Measurements from ENCODE around the gene MX1.

The MX1 gene

GRCh38 chr21:41402231-41402630, 23.8 kb upstream of the MX1 start:
- no peaks in the 10 kb centered on the region for H4K20me1 ChIP-seq (ENCODE audit: insufficient read depth, low read length, poor library complexity, severe bottlenecking)
- no peaks in the 10 kb centered on the region for H3K9me2 ChIP-seq (replicated peaks; ENCODE audit: low read depth, low read length)
- H3F3A ChIP-seq (ENCODE audit: low read depth): no peaks in the 10 kb centered on the region
- H3K27me3 ChIP-seq (ENCODE audit: insufficient read depth, low read length, poor library complexity, severe bottlenecking): no peaks in the 10 kb centered on the region
- TF ChIP-seq CTCF (conservative IDR thresholded peaks at IDR 0.05; ENCODE audit: low read length) (no peak), EZH2phosphoT487 (IDR thresholded peaks at IDR 0.05; ENCODE audit: borderline replicate concordance) (no peak)
- H3K9me3 ChIP-seq (ENCODE audit: insufficient read depth, low read depth, low read length): no peaks in the 10 kb centered on the region
- H3K4me2 ChIP-seq (ENCODE audit: low read depth, low read length, poor library complexity, severe bottlenecking): no peak overlapping the region
- H3K79me2 ChIP-seq (ENCODE audit: insufficient read depth, low read length): no peaks in the 10 kb centered on the region
- H3K4me1 ChIP-seq (ENCODE audit: insufficient read depth, low read length, poor library complexity, severe bottlenecking): no peaks in the 10 kb centered on the region
- no peak overlapping the region for H3K4me3 ChIP-seq (ENCODE audit: low read length, poor library complexity, severe bottlenecking)
- H3K9ac ChIP-seq (ENCODE audit: low read depth, low read length, poor library complexity, severe bottlenecking): no peak overlapping the region
- no peak overlapping the region for H2AFZ ChIP-seq (ENCODE audit: low read length)
- peaks cover 71% of the 10 kb centered on the region; the same call in 1 of the 2 replicates for H3K36me3 ChIP-seq (ENCODE audit: insufficient read depth, low read length)

- Histone ChIP-seq H3K9me3 (ENCODE audit: insufficient read depth, low read depth, low read length) (no peaks in the 10 kb centered on the region), H3F3A (ENCODE audit: low read depth) (no peaks in the 10 kb centered on the region), H3K36me3 (ENCODE audit: insufficient read depth, low read length) (peaks cover 65% of the 10 kb centered on the region; the same call in 1 of the 2 replicates), H3K79me2 (ENCODE audit: insufficient read depth, low read length) (no peaks in the 10 kb centered on the region), H3K27me3 (ENCODE audit: insufficient read depth, low read length, poor library complexity, severe bottlenecking) (no peaks in the 10 kb centered on the region), H4K20me1 (ENCODE audit: insufficient read depth, low read length, poor library complexity, severe bottlenecking) (no peaks in the 10 kb centered on the region), H3K4me2 (ENCODE audit: low read depth, low read length, poor library complexity, severe bottlenecking) (no peak overlapping the region), H3K4me3 (ENCODE audit: low read length, poor library complexity, severe bottlenecking) (no peak overlapping the region), H3K9me2 (replicated peaks; ENCODE audit: low read depth, low read length) (no peaks in the 10 kb centered on the region), H2AFZ (ENCODE audit: low read length) (no peak overlapping the region), H3K9ac (ENCODE audit: low read depth, low read length, poor library complexity, severe bottlenecking) (no peak overlapping the region), H3K4me1 (ENCODE audit: insufficient read depth, low read length, poor library complexity, severe bottlenecking) (no peaks in the 10 kb centered on the region)
- no peak for TF ChIP-seq EZH2phosphoT487 (IDR thresholded peaks at IDR 0.05; ENCODE audit: borderline replicate concordance)
- no peak for TF ChIP-seq CTCF (conservative IDR thresholded peaks at IDR 0.05; ENCODE audit: low read length)
Observed at GRCh38 chr21:41402796-41403195, 23.2 kb upstream of the MX1 start.

GRCh38 chr21:41403331-41403730, 22.7 kb upstream of the MX1 start:
- no peaks in the 10 kb centered on the region for H3K4me1 ChIP-seq (ENCODE audit: insufficient read depth, low read length, poor library complexity, severe bottlenecking)

More at GRCh38 chr21:41403331-41403730, 22.7 kb upstream of the MX1 start:
- H3K27me3 ChIP-seq (ENCODE audit: insufficient read depth, low read length, poor library complexity, severe bottlenecking): no peaks in the 10 kb centered on the region
- no peak overlapping the region for H3K4me3 ChIP-seq (ENCODE audit: low read length, poor library complexity, severe bottlenecking)
- peaks cover 62% of the 10 kb centered on the region; the same call in 1 of the 2 replicates for H3K36me3 ChIP-seq (ENCODE audit: insufficient read depth, low read length)
- TF ChIP-seq CTCF (conservative IDR thresholded peaks at IDR 0.05; ENCODE audit: low read length) (no peak), EZH2phosphoT487 (IDR thresholded peaks at IDR 0.05; ENCODE audit: borderline replicate concordance) (no peak)
- H3K79me2 ChIP-seq (ENCODE audit: insufficient read depth, low read length): no peaks in the 10 kb centered on the region
- no peaks in the 10 kb centered on the region for H3K9me2 ChIP-seq (replicated peaks; ENCODE audit: low read depth, low read length)
- H3K9ac ChIP-seq (ENCODE audit: low read depth, low read length, poor library complexity, severe bottlenecking): no peak overlapping the region
- H3K9me3 ChIP-seq (ENCODE audit: insufficient read depth, low read depth, low read length): no peaks in the 10 kb centered on the region
- H4K20me1 ChIP-seq (ENCODE audit: insufficient read depth, low read length, poor library complexity, severe bottlenecking): no peaks in the 10 kb centered on the region
- H3F3A ChIP-seq (ENCODE audit: low read depth): no peaks in the 10 kb centered on the region
- H2AFZ ChIP-seq (ENCODE audit: low read length): no peak overlapping the region
- H3K4me2 ChIP-seq (ENCODE audit: low read depth, low read length, poor library complexity, severe bottlenecking): no peak overlapping the region

Data from Loucy (cell line).